ENCODE results near the gene DENND1A.

DENND1A gene

DNA sequence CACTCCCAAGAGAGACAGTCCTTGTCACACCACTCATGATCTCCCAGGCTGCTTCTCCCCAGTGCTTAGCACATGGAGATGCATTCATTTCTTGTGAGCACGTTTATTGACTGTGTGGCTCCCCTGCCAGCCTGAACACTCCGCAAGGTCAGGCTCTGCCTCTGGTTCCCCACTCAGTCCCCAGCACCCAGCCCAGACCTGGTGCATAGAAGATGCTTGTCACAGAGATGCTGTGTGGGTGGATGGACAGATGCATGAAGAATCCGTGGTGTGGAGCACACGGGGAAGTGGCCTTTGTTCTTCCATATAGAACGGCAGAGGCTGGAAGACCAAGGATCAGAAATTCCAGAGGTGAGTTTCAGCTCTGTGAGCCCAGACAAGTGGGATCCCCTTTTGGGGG, 587.7 kb downstream of the DENND1A start:
- TF ChIP-seq, protein P1, sequence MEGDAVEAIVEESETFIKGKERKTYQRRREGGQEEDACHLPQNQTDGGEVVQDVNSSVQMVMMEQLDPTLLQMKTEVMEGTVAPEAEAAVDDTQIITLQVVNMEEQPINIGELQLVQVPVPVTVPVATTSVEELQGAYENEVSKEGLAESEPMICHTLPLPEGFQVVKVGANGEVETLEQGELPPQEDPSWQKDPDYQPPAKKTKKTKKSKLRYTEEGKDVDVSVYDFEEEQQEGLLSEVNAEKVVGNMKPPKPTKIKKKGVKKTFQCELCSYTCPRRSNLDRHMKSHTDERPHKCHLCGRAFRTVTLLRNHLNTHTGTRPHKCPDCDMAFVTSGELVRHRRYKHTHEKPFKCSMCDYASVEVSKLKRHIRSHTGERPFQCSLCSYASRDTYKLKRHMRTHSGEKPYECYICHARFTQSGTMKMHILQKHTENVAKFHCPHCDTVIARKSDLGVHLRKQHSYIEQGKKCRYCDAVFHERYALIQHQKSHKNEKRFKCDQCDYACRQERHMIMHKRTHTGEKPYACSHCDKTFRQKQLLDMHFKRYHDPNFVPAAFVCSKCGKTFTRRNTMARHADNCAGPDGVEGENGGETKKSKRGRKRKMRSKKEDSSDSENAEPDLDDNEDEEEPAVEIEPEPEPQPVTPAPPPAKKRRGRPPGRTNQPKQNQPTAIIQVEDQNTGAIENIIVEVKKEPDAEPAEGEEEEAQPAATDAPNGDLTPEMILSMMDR (conservative IDR thresholded peaks at IDR 0.05; ENCODE audit: low read length): no peak
- TF ChIP-seq EZH2phosphoT487 (IDR thresholded peaks at IDR 0.05; ENCODE audit: borderline replicate concordance): no peak
- Histone ChIP-seq H3K4me2 (ENCODE audit: low read depth, low read length, poor library complexity, severe bottlenecking) (no peak overlapping the region), H3K9ac (ENCODE audit: low read depth, low read length, poor library complexity, severe bottlenecking) (no peak overlapping the region), H2AFZ (ENCODE audit: low read length) (no peak overlapping the region), H3K9me2 (replicated peaks; ENCODE audit: low read depth, low read length) (no peaks in the 10 kb centered on the region), H4K20me1 (ENCODE audit: insufficient read depth, low read length, poor library complexity, severe bottlenecking) (no peaks in the 10 kb centered on the region), H3F3A (ENCODE audit: low read depth) (no peaks in the 10 kb centered on the region), H3K27me3 (ENCODE audit: insufficient read depth, low read length, poor library complexity, severe bottlenecking) (no peaks in the 10 kb centered on the region), H3K36me3 (ENCODE audit: insufficient read depth, low read length) (no peaks in the 10 kb centered on the region), H3K79me2 (ENCODE audit: insufficient read depth, low read length) (no peaks in the 10 kb centered on the region), H3K4me1 (ENCODE audit: insufficient read depth, low read length, poor library complexity, severe bottlenecking) (peaks cover 17% of the 10 kb centered on the region), H3K4me3 (ENCODE audit: low read length, poor library complexity, severe bottlenecking) (no peak overlapping the region), H3K9me3 (ENCODE audit: insufficient read depth, low read depth, low read length) (no peaks in the 10 kb centered on the region)

DNA sequence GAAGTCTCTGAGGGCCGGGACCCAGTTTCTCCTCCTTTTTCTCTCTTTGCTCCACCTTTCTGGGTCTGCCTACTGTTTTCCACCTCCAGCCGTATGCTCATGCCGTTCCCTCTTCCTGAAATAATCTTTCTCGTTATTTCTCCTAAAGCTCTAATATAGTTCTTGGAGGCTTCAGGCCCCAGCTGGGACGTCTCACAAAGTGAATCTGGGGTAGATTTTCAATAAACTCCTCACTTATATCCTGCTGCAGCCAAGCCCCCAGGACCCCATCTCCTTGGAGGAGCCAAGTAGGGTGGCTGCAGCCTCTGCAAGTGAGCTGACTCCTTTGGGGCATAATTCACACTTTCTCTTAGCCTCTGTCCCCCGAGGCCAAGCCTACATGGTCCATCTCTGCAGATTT, 588.1 kb downstream of the DENND1A start:
- Histone ChIP-seq H3K36me3 (ENCODE audit: insufficient read depth, low read length) (no peaks in the 10 kb centered on the region), H4K20me1 (ENCODE audit: insufficient read depth, low read length, poor library complexity, severe bottlenecking) (no peaks in the 10 kb centered on the region), H3K27me3 (ENCODE audit: insufficient read depth, low read length, poor library complexity, severe bottlenecking) (no peaks in the 10 kb centered on the region), H3K4me2 (ENCODE audit: low read depth, low read length, poor library complexity, severe bottlenecking) (no peak overlapping the region), H3K9ac (ENCODE audit: low read depth, low read length, poor library complexity, severe bottlenecking) (no peak overlapping the region), H3K4me3 (ENCODE audit: low read length, poor library complexity, severe bottlenecking) (no peak overlapping the region), H3K9me2 (replicated peaks; ENCODE audit: low read depth, low read length) (no peaks in the 10 kb centered on the region), H3K4me1 (ENCODE audit: insufficient read depth, low read length, poor library complexity, severe bottlenecking) (peaks cover 17% of the 10 kb centered on the region), H3K9me3 (ENCODE audit: insufficient read depth, low read depth, low read length) (no peaks in the 10 kb centered on the region), H2AFZ (ENCODE audit: low read length) (no peak overlapping the region), H3K79me2 (ENCODE audit: insufficient read depth, low read length) (no peaks in the 10 kb centered on the region), H3F3A (ENCODE audit: low read depth) (no peaks in the 10 kb centered on the region)
- TF ChIP-seq, protein P1 (conservative IDR thresholded peaks at IDR 0.05; ENCODE audit: low read length): no peak
- TF ChIP-seq EZH2phosphoT487 (IDR thresholded peaks at IDR 0.05; ENCODE audit: borderline replicate concordance): no peak

DNA sequence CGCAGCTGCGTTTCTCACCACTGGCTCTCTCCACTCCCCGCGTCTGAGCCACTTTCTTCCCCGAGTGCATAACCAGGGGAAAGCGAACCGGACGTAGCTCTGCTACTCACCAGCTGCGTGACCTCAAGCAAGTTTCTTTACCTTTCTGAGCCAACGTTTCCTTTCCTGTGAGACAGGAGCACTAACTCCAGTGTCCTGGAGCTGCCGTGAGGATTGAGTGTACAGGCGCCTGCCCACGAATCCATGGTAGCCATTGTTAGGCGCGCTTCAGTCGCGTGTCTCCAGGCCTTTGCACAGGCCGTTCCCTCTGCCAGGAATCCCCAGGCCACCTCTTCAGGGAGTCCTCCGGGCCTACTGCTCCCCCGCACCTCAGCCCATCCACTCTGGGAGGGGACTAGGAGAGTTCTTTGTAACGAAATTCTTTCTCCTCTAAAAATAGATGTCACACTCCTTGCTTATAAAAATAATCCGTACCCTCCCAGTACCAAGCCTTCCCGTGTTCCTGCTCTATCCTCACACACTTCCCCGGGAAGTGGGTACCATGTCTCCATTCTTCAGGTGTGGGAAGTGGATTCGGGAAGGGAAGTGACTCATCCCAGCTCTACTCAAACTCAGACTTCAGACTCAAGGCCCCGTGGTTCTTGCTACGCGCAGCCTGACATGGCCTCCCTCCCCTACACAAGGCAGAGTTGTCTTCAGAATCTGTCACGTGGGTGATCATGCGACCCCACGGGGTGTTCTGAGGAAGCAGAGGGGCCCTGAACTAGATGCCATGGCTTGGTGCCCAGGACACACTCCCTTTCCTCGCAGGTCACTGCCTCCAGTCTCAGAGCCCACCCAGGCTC, 590.0 kb downstream of the DENND1A start:
- Histone ChIP-seq H3K9me2 (replicated peaks; ENCODE audit: low read depth, low read length) (no peaks in the 10 kb centered on the region), H3K27me3 (ENCODE audit: insufficient read depth, low read length, poor library complexity, severe bottlenecking) (no peaks in the 10 kb centered on the region), H3K9me3 (ENCODE audit: insufficient read depth, low read depth, low read length) (no peaks in the 10 kb centered on the region), H3F3A (ENCODE audit: low read depth) (no peaks in the 10 kb centered on the region), H3K4me2 (ENCODE audit: low read depth, low read length, poor library complexity, severe bottlenecking) (peak overlapping the region; percentile 61), H3K36me3 (ENCODE audit: insufficient read depth, low read length) (no peaks in the 10 kb centered on the region), H3K9ac (ENCODE audit: low read depth, low read length, poor library complexity, severe bottlenecking) (peak overlapping the region; percentile 34), H3K4me1 (ENCODE audit: insufficient read depth, low read length, poor library complexity, severe bottlenecking) (peaks cover 17% of the 10 kb centered on the region), H3K79me2 (ENCODE audit: insufficient read depth, low read length) (no peaks in the 10 kb centered on the region), H3K4me3 (ENCODE audit: low read length, poor library complexity, severe bottlenecking) (peak overlapping the region; percentile 27), H2AFZ (ENCODE audit: low read length) (peak overlapping the region; percentile 38), H4K20me1 (ENCODE audit: insufficient read depth, low read length, poor library complexity, severe bottlenecking) (no peaks in the 10 kb centered on the region)
- TF ChIP-seq, protein P1 (conservative IDR thresholded peaks at IDR 0.05; ENCODE audit: low read length): no peak
- no peak for TF ChIP-seq EZH2phosphoT487 (IDR thresholded peaks at IDR 0.05; ENCODE audit: borderline replicate concordance)
